Measurements from ENCODE around the gene GARRE1. TPM values are rescaled to one million over a fixed set of nuclear protein-coding genes. Genes with fewer than 3 reads are reported as not detected.
"Not testable (repeated sequence)": the region's sequence is repeated elsewhere in the genome, so short reads cannot be mapped to it uniquely, and the experiment has no call there.

GARRE1 gene
- total RNA-seq, 2 donors from 2014 or later, result 13.0 to 26.7 TPM

DNA sequence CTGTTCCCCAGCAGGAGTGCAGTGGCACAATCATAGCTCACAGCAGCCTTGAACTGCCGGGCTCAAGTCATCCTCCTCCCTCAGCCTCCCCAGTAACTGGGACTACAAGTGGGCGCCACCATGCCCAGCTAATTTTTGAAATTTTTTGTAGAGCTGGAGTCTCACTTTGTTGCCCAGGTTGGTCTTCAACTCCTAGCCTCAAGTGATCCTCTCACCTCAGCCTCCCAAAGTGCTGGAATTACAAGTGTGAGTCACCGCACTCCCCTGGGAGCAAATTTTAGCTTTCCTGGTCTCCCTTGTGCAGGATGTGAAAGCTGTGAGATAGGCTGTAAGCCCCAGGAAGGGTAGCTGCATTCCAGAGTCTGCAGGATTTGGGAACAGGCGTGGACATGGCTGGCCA lies 5.4 kb upstream of the GARRE1 start:
- no peaks in the 10 kb centered on the region for H3K36me3 ChIP-seq
- no peak for DNase-seq
- H3K4me1 ChIP-seq, result no peaks in the 10 kb centered on the region
- no peak overlapping the region for H3K9ac ChIP-seq (ENCODE audit: low read depth in 2 of 2, low read length in 2 of 2)
- intact Hi-C loops (cut with DNase I), result no loop called here
- H3K27ac ChIP-seq, result no peak overlapping the region
- no peaks in the 10 kb centered on the region for H3K27me3 ChIP-seq
- no peaks in the 10 kb centered on the region for H3K9me3 ChIP-seq
- TF ChIP-seq, protein P1, sequence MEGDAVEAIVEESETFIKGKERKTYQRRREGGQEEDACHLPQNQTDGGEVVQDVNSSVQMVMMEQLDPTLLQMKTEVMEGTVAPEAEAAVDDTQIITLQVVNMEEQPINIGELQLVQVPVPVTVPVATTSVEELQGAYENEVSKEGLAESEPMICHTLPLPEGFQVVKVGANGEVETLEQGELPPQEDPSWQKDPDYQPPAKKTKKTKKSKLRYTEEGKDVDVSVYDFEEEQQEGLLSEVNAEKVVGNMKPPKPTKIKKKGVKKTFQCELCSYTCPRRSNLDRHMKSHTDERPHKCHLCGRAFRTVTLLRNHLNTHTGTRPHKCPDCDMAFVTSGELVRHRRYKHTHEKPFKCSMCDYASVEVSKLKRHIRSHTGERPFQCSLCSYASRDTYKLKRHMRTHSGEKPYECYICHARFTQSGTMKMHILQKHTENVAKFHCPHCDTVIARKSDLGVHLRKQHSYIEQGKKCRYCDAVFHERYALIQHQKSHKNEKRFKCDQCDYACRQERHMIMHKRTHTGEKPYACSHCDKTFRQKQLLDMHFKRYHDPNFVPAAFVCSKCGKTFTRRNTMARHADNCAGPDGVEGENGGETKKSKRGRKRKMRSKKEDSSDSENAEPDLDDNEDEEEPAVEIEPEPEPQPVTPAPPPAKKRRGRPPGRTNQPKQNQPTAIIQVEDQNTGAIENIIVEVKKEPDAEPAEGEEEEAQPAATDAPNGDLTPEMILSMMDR (IDR thresholded peaks at IDR 0.05), result no peak
- no peak overlapping the region for H3K4me3 ChIP-seq

DNA sequence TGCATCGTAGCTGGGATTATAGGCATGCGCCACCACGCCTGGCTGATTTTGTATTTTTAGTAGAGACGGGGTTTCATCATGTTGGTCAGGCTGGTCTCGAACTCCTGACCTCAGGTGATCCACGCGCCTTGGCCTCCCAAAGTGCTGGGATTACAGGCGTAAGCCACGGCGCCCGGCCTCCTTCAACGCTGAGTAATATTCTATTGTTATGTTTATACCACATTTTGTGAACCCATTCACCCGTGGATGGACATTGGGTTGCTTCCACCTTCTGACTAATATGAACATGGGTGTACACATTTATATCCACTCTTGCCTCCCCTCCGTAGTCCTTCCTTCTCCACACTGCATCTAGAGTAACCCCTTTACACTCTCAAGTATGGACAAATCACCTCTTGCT lies 1.2 kb upstream of the GARRE1 start:
- intact Hi-C loops (cut with DNase I); H3K27ac ChIP-seq; H3K27me3 ChIP-seq; H3K9ac ChIP-seq (ENCODE audit: low read depth in 2 of 2, low read length in 2 of 2); DNase-seq; H3K4me1 ChIP-seq; H3K9me3 ChIP-seq; H3K4me3 ChIP-seq; H3K36me3 ChIP-seq: not testable (repeated sequence)

DNA sequence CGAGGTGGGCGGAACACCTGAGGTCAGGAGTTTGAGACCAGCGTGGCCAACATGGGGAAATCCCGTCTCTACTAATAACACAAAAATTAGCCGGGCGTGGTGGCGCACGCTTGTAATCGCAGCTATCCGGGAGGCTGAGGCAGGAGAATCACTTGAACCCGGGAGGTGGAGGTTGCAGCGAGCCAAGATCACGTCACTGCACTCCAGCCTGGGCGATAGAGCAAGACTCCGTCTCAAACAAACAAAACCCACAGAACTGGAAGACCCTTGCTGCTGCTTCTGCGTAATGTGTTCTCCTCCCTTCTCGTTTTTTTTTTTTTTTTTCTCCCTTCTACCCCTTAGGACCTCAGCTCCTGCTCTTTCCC lies 691 bp upstream of the GARRE1 start:
- H3K9me3 ChIP-seq; H3K27ac ChIP-seq; H3K36me3 ChIP-seq; intact Hi-C loops (cut with DNase I); H3K4me1 ChIP-seq; H3K27me3 ChIP-seq: not testable (repeated sequence)
- H3K4me3 ChIP-seq, result peak overlapping the region; percentile 62
- H3K9ac ChIP-seq (ENCODE audit: low read depth in 2 of 2, low read length in 2 of 2), result peak overlapping the region; percentile 95 to 99
- peak; percentile 33 for DNase-seq

DNA sequence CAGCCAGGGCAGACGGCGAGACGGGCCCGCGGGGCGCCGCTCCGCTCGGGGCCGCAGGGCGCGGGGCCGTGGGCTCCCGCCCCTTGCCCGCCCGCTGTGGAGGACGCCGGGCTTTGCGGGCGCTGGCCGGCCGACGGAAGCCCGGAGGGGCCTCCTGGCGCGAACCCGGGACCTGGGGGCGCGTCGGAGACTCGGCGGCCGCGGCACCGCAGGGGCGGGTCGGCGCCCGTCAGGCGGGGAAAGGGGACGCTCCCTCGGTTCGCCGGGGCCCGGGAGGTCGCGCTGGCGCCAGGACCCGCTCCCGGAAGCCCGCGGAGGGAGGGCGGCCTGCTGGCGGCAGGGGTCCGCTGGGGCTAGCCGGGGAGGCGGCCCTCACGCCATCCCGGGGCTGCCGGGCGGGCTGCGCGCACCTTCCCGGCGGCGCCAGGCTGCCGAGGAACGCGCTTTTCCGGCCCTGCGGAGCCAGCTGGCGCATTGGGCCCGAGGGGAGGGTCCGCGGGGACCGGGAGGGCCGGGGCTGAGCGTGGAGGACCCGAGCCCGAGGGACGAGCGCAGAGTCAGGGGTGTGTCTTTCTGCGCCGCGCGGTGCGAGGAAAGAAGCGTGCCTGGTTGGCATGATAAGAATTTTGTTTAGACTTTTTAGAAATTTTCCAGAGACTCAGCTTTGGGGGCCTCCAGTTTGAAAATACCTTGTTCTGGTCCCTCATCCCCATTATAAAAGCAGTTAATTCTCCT lies 511 bp downstream of the GARRE1 start:
- TF ChIP-seq, protein P1 (IDR thresholded peaks at IDR 0.05), result no peak
- intact Hi-C loops (cut with DNase I), result no loop called here
- Histone ChIP-seq H3K9ac (ENCODE audit: low read depth in 2 of 2, low read length in 2 of 2) (peak overlapping the region; percentile 82 to 99), H3K9me3 (no peaks in the 10 kb centered on the region), H3K27ac (peak overlapping the region; percentile 41), H3K36me3 (no peaks in the 10 kb centered on the region), H3K4me3 (peak overlapping the region; percentile 84), H3K4me1 (no peaks in the 10 kb centered on the region), H3K27me3 (no peaks in the 10 kb centered on the region)
- peak; percentile 41 for DNase-seq

DNA sequence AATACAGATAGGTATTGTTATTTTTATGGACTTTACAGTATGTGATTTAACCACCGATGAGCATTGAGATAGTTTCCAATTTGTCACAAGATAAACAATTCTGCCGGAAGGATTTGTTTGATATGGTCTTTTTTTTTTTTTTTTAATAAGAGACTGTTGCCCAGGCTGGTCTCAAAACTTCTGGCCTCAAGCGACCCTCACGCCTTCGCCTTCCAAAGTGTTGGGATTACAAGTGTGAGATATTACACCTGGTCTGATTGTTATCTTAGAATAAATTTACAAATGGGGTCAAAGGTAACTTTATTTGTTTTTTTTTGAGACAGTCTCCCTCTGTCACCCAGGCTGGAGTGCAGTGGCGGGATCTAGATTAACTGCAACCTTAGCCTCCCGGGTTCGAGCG lies 1.2 kb downstream of the GARRE1 start:
- intact Hi-C loops (cut with DNase I), result no loop called here
- peak overlapping the region; percentile 84 for H3K4me3 ChIP-seq
- H3K4me1 ChIP-seq, result no peaks in the 10 kb centered on the region
- no peak for DNase-seq
- peak overlapping the region in 1 of 2 donors; percentile 82 for H3K9ac ChIP-seq (ENCODE audit: low read depth in 2 of 2, low read length in 2 of 2)
- no peaks in the 10 kb centered on the region for H3K36me3 ChIP-seq
- H3K9me3 ChIP-seq, result no peaks in the 10 kb centered on the region
- no peaks in the 10 kb centered on the region for H3K27me3 ChIP-seq
- TF ChIP-seq, protein P1 (IDR thresholded peaks at IDR 0.05), result no peak
- H3K27ac ChIP-seq, result no peak overlapping the region

DNA sequence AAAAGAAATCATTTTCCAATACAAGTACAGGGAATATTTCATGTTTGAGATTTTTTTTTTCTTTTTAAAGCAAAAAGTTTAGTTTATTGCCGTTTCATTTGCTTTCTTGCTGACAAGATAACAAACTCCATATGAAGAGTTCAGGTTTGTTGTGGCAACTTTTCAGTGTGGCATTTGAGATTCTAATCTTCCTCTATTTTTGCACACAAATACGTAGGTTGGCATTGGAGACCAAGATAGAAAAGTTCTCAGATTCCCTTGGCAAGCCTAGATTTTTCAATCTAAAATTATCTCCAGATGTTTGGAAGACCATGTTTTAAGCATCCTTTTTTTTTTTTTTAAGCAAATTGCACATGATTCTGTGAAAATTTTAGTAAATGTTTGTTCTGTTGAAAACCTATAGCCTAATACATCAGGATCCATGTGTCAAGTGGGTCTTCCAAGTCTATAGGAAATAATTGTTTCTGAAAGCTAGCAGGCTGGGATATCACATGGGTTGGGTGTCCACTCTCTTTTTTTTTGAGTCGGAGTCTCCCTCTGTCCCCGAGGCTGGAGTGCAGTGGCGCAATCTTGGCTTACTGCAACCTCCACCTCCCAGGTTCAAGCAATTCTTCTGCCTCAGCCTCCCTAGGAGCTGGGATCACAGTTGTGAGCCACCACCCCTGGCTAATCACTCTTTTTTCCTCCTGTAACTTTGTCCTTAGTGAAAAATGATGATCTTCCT lies 2.6 kb downstream of the GARRE1 start:
- no peak overlapping the region for H3K27ac ChIP-seq
- H3K36me3 ChIP-seq, result no peaks in the 10 kb centered on the region
- TF ChIP-seq, protein P1 (IDR thresholded peaks at IDR 0.05), result no peak
- H3K9me3 ChIP-seq, result no peaks in the 10 kb centered on the region
- intact Hi-C loops (cut with DNase I), result no loop called here
- no peak overlapping the region for H3K9ac ChIP-seq (ENCODE audit: low read depth in 2 of 2, low read length in 2 of 2)
- no peaks in the 10 kb centered on the region for H3K27me3 ChIP-seq
- DNase-seq, result no peak
- H3K4me3 ChIP-seq, result no peak overlapping the region
- no peaks in the 10 kb centered on the region for H3K4me1 ChIP-seq
